ENCODE measurements around the gene CADM1. TPM values are rescaled to one million over a fixed set of nuclear protein-coding genes. Genes with fewer than 3 reads are reported as not detected.

CADM1 gene
- total and polyA plus RNA-seq, 2 experiments from 2014 or later = 16.5 to 18.0 TPM

- H3K36me3 ChIP-seq (ENCODE audit: insufficient read depth) = no peaks in the 10 kb centered on the region
- no peak for ATAC-seq
Observed at GRCh38 chr11:115334932-115335788, 169.1 kb downstream of the CADM1 start.

More at GRCh38 chr11:115334932-115335788, 169.1 kb downstream of the CADM1 start:
- peak; percentile 51 for DNase-seq (ENCODE audit: low spot score)
- H4K20me1 ChIP-seq (replicated peaks; ENCODE audit: insufficient read depth) = 0 out of 2 replicates have a peak, but pooled peaks cover 2% of the 10 kb centered on the region
- H3K4me1 ChIP-seq (ENCODE audit: insufficient read depth) = peaks cover 4% of the 10 kb centered on the region; the same call in 1 of the 2 replicates
- H3K36me3 Mint-ChIP-seq (ENCODE audit: low read depth) = no peaks in the 10 kb centered on the region; the same call in 2 of the 3 replicates
- no peaks in the 10 kb centered on the region for H3F3A ChIP-seq (replicated peaks; ENCODE audit: low read depth)
- no peak overlapping the region for H3K27ac Mint-ChIP-seq
- H3K9me2 ChIP-seq (ENCODE audit: insufficient read depth) = no peaks in the 10 kb centered on the region
- H3K4me1 Mint-ChIP-seq = no peaks in the 10 kb centered on the region
- no peak for TF ChIP-seq ZNF114 (CRISPR knock-in tag; IDR thresholded peaks at IDR 0.05)
- TF ChIP-seq EZH2 (IDR thresholded peaks at IDR 0.05; ENCODE audit: low read depth, unreplicated experiment) = no peak
- no peak for TF ChIP-seq ZNF331 (CRISPR knock-in tag; IDR thresholded peaks at IDR 0.05; ENCODE audit: low read depth)
- TF ChIP-seq STAT1 (IDR thresholded peaks at IDR 0.05; ENCODE audit: unreplicated experiment) = no peak
- no peak for TF ChIP-seq REST (IDR thresholded peaks at IDR 0.05; ENCODE audit: unreplicated experiment)
- peak; percentile 55 to 87 for TF ChIP-seq CTCF (conservative IDR thresholded peaks at IDR 0.05; ENCODE audit: low read depth in 2 of 2)
- H3K4me3 Mint-ChIP-seq = no peak overlapping the region
- H3K4me3 ChIP-seq = no peak overlapping the region
- no peak overlapping the region for H3K27ac ChIP-seq (ENCODE audit: low read depth)
- H3K27me3 Mint-ChIP-seq (ENCODE audit: insufficient read depth, low read depth, poor library complexity) = no peaks in the 10 kb centered on the region
- no peak overlapping the region for H2AFZ ChIP-seq
- no peak overlapping the region for H3K4me2 ChIP-seq
- no peaks in the 10 kb centered on the region for H3K27me3 ChIP-seq (ENCODE audit: insufficient read depth)
- no peaks in the 10 kb centered on the region; the same call in 2 of the 3 replicates for H3K9me3 Mint-ChIP-seq
- no peaks in the 10 kb centered on the region for H3K79me2 ChIP-seq (replicated peaks; ENCODE audit: insufficient read depth)
